Measurements from ENCODE around the gene DCLK3.

The DCLK3 gene

GRCh38 chr3:36678216-36679013, 85.9 kb downstream of the DCLK3 start:
- FAIRE-seq (no peak), DNase-seq (ENCODE audit: insufficient read length, low spot score) (no peak)

DNA sequence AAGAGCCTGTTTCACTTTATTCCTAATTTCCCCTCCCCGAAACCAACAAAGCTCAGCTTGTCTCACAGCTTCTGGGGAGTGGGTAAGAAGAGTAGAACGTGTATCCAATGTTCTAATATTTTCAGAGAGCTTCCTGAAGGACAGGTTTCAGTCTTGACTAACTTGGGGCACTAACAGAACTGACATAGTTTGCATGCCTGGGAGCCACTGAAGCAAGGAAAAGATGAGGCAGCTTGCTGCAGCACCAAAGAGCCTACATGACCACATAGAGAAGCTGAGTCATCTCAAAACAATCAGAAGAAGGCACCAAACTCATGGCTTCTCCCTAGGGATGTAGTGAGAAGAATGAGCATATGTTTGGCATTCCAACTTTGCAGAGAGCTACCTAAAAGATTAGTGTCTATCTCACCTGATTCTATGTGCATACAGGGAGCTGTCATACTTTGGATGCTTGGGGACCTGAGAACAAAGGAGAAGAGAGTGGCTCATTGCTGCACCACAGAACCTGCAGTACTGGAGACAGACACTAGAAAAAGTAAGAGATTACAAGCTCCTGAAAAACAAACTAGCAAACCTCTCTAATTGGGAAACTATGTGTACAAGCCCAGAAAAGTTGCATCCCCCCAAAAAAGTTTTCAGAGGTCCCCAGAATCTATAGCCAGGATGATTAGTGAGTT, 86.9 kb downstream of the DCLK3 start:
- DNase-seq (ENCODE audit: insufficient read length, low spot score) (no peak), FAIRE-seq (no peak)

- peak; percentile 61 for FAIRE-seq
- no peak for DNase-seq (ENCODE audit: insufficient read length, low spot score)
Observed at GRCh38 chr3:36674816-36675215, 89.5 kb downstream of the DCLK3 start.

GRCh38 chr3:36669764-36670163, 94.6 kb downstream of the DCLK3 start:
- FAIRE-seq (no peak), DNase-seq (ENCODE audit: insufficient read length, low spot score) (no peak)

- no peak for DNase-seq (ENCODE audit: insufficient read length, low spot score)
- no peak for FAIRE-seq
Observed at GRCh38 chr3:36666166-36666565, 98.2 kb downstream of the DCLK3 start.

- FAIRE-seq, result no peak
- no peak for DNase-seq (ENCODE audit: insufficient read length, low spot score)
Observed at GRCh38 chr3:36663666-36664291, 100.6 kb downstream of the DCLK3 start.

- FAIRE-seq, result no peak
- DNase-seq (ENCODE audit: insufficient read length, low spot score), result no peak
Observed at GRCh38 chr3:36662626-36663025, 101.7 kb downstream of the DCLK3 start.

Data from GM19239 (cell line).